HepG2 (cell line): ENCODE data around the gene MCRIP2. TPM values are rescaled to one million over a fixed set of nuclear protein-coding genes. Genes with fewer than 3 reads are reported as not detected.

Experiments used
- FLYWCH1 ChIP-seq: sonication (generic); formaldehyde crosslinking; IDR thresholded peaks from 2 replicates; pipeline ENCODE4 v1.8.1; 2023; ENCODE audit warnings: mild to moderate bottlenecking, missing genetic modification reagents
- GZF1 ChIP-seq: sonication (generic); formaldehyde crosslinking; IDR thresholded peaks from 2 replicates; pipeline ENCODE4 v1.5.1; 2020; ENCODE audit warnings: mild to moderate bottlenecking, missing genetic modification reagents
- HIVEP1 ChIP-seq: sonication (generic); formaldehyde crosslinking; IDR thresholded peaks from 2 replicates; pipeline ENCODE4 v1.4.0; 2020; ENCODE audit warnings: mild to moderate bottlenecking, missing genetic modification reagents
- HNRNPK ChIP-seq: fragments of 200-400 bp; formaldehyde crosslinking; IDR thresholded peaks from 2 replicates; pipeline ENCODE4 v1.6.1; 2018; ENCODE audit warnings: low read length, low read depth, moderate library complexity, mild to moderate bottlenecking; ENCODE audit not compliant: poor library complexity, severe bottlenecking
- HOXA5 ChIP-seq: sonication (generic); formaldehyde crosslinking; IDR thresholded peaks from 2 replicates; pipeline ENCODE4 v1.4.0; 2020; ENCODE audit warnings: missing genetic modification reagents
- KLF11 ChIP-seq: IDR thresholded peaks from 2 replicates; pipeline ENCODE4 v1.6.1; 2016; ENCODE audit warnings: missing compliant biosample characterization
- KLF16 ChIP-seq, 2 experiments: sonication (generic) in 1 of 2; formaldehyde crosslinking in 1 of 2; IDR thresholded peaks; 2 replicates each; pipeline versions ENCODE4 v1.6.1 to v1.8.0; 2016 to 2023; ENCODE audit warnings: missing genetic modification reagents in 2 of 2, missing compliant biosample characterization in 1 of 2
- MEIS1 ChIP-seq: sonication (generic); formaldehyde crosslinking; IDR thresholded peaks from 2 replicates; pipeline ENCODE4 v1.9.0; 2021; ENCODE audit warnings: mild to moderate bottlenecking, missing genetic modification reagents, moderate library complexity, borderline replicate concordance
- MTA3 ChIP-seq: sonication (generic); formaldehyde crosslinking; IDR thresholded peaks from 2 replicates; pipeline ENCODE4 v1.4.0; 2020; ENCODE audit warnings: missing genetic modification reagents
- MXD4 ChIP-seq: IDR thresholded peaks from 2 replicates; pipeline ENCODE4 v1.6.1; 2016; ENCODE audit warnings: mild to moderate bottlenecking, missing biosample characterization, missing genetic modification reagents
- MYC ChIP-seq: sonication (generic); formaldehyde crosslinking; IDR thresholded peaks from 2 replicates; pipeline ENCODE4 v1.9.0; 2021; ENCODE audit warnings: missing genetic modification reagents, borderline replicate concordance
- POGZ ChIP-seq: sonication (generic); formaldehyde crosslinking; IDR thresholded peaks from 2 replicates; pipeline ENCODE4 v1.4.0; 2020; ENCODE audit warnings: mild to moderate bottlenecking, missing genetic modification reagents
- SMAD1 ChIP-seq: sonication (generic); formaldehyde crosslinking; IDR thresholded peaks from 2 replicates; pipeline ENCODE4 v1.4.0; 2020; ENCODE audit warnings: missing genetic modification reagents, low read depth, mild to moderate bottlenecking, borderline replicate concordance
- SPEN ChIP-seq: sonication (generic); formaldehyde crosslinking; IDR thresholded peaks from 2 replicates; pipeline ENCODE4 v1.5.1; 2020; ENCODE audit warnings: low read depth, mild to moderate bottlenecking, missing genetic modification reagents
- TBX3 ChIP-seq: fragments of 450-650 bp; IDR thresholded peaks from 2 replicates; pipeline ENCODE4 v1.6.1; 2017; ENCODE audit warnings: antibody characterized with exemption, mild to moderate bottlenecking, inconsistent platforms, borderline replicate concordance
- THAP11 ChIP-seq: IDR thresholded peaks from 2 replicates; pipeline ENCODE4 v1.6.1; 2016; ENCODE audit warnings: missing biosample characterization, missing genetic modification reagents
- ZNF124 ChIP-seq: sonication (generic); formaldehyde crosslinking; IDR thresholded peaks from 2 replicates; pipeline ENCODE4 v1.4.0; 2020; ENCODE audit warnings: missing genetic modification reagents
- ZNF335 ChIP-seq: sonication (generic); formaldehyde crosslinking; IDR thresholded peaks from 2 replicates; pipeline ENCODE4 v1.4.0; 2020; ENCODE audit warnings: missing genetic modification reagents
- ZNF510 ChIP-seq: sonication (generic); formaldehyde crosslinking; IDR thresholded peaks from 2 replicates; pipeline ENCODE4 v1.4.0; 2020; ENCODE audit warnings: low read depth, mild to moderate bottlenecking, missing genetic modification reagents
- polyA plus RNA-seq, 8 experiments: library from polyadenylated mRNA; depleted of rRNA in 3 of 8; stranded (reverse) in 7 of 8; unstranded in 1 of 8; fragments of >200 nt; fragmentation: Illumina TruSeq in 4 of 8; extraction: Trizol in 4 of 8; gene quantifications; 2 replicates each; pipeline versions ENCODE4 v1.2.1 to v1.2.3, GENCODE V29; 2011 to 2016; ENCODE audit warnings: low read depth in 4 of 8, missing spikeins in 1 of 8, mixed read lengths in 1 of 8; ENCODE audit not compliant: insufficient read depth in 1 of 8
- total RNA-seq, 5 experiments: library from RNA; depleted of rRNA; stranded (reverse); fragments of >200 nt; fragmentation: Illumina TruSeq; extraction: Trizol; gene quantifications; 2 replicates each; pipeline ENCODE4 v1.2.3, GENCODE V29; 2016; ENCODE audit warnings: low read depth in 1 of 5
- TF ChIP-seq, protein P1 (sequence below): sonication (generic); formaldehyde crosslinking; IDR thresholded peaks from 2 replicates; pipeline ENCODE4 v1.4.0; 2020; ENCODE audit warnings: mild to moderate bottlenecking, low read depth, missing genetic modification reagents
- TF ChIP-seq, protein P2 (sequence below): sonication (generic); formaldehyde crosslinking; IDR thresholded peaks from 2 replicates; pipeline ENCODE4 v1.8.1; 2023; ENCODE audit warnings: missing genetic modification reagents, inconsistent platforms, borderline replicate concordance
- TF ChIP-seq, protein P3 (sequence below): sonication (generic); formaldehyde crosslinking; IDR thresholded peaks from 2 replicates; pipeline ENCODE4 v1.4.0; 2020; ENCODE audit warnings: missing genetic modification reagents, borderline replicate concordance
- TF ChIP-seq, protein P4 (sequence below): sonication (generic); formaldehyde crosslinking; IDR thresholded peaks from 2 replicates; pipeline ENCODE4 v1.5.0; 2020; ENCODE audit warnings: missing genetic modification reagents, mild to moderate bottlenecking, borderline replicate concordance

The MCRIP2 gene
- total and polyA plus RNA-seq, 2 of the 13 experiments (the other 11 are each of a cell fraction or from before 2014, with no cell fraction given) = 39.6 to 76.7 TPM

- peak; percentile 95 for TF ChIP-seq MYC
- TF ChIP-seq TBX3 = no peak
- TF ChIP-seq GZF1 = 0 out of 2 replicates have a peak, but pooled peaks have one; percentile 41
- TF ChIP-seq SMAD1 (CRISPR knock-in tag) = 0 out of 2 replicates have a peak, but pooled peaks have one; percentile 35
- TF ChIP-seq HIVEP1 (CRISPR knock-in tag) = no peak
- peak; percentile 44; the same call in 1 of the 2 replicates for TF ChIP-seq POGZ (CRISPR knock-in tag)
- peak; percentile 67 for TF ChIP-seq ZNF335 (CRISPR knock-in tag)
- 0 out of 2 replicates have a peak, but pooled peaks have one; percentile 40 for TF ChIP-seq ZNF510 (CRISPR knock-in tag)
- TF ChIP-seq, protein P1, sequence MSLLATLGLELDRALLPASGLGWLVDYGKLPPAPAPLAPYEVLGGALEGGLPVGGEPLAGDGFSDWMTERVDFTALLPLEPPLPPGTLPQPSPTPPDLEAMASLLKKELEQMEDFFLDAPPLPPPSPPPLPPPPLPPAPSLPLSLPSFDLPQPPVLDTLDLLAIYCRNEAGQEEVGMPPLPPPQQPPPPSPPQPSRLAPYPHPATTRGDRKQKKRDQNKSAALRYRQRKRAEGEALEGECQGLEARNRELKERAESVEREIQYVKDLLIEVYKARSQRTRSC (CRISPR knock-in tag) = 0 out of 2 replicates have a peak, but pooled peaks have one; percentile 21
- TF ChIP-seq HOXA5 (CRISPR knock-in tag) = peak; percentile 17; the same call in 1 of the 2 replicates
- TF ChIP-seq FLYWCH1 (CRISPR knock-in tag) = no peak
- no peak; the same call in 1 of the 2 replicates for TF ChIP-seq ZNF124 (CRISPR knock-in tag)
- TF ChIP-seq KLF11 (CRISPR knock-in tag) = no peak
- peak; percentile 93 for TF ChIP-seq MXD4 (CRISPR knock-in tag)
- TF ChIP-seq, protein P2, sequence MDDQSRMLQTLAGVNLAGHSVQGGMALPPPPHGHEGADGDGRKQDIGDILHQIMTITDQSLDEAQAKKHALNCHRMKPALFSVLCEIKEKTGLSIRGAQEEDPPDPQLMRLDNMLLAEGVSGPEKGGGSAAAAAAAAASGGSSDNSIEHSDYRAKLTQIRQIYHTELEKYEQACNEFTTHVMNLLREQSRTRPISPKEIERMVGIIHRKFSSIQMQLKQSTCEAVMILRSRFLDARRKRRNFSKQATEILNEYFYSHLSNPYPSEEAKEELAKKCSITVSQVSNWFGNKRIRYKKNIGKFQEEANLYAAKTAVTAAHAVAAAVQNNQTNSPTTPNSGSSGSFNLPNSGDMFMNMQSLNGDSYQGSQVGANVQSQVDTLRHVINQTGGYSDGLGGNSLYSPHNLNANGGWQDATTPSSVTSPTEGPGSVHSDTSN = no peak
- no peak for TF ChIP-seq KLF16 (CRISPR knock-in tag; IDR thresholded peaks at IDR 0.05)
- TF ChIP-seq, protein P3, sequence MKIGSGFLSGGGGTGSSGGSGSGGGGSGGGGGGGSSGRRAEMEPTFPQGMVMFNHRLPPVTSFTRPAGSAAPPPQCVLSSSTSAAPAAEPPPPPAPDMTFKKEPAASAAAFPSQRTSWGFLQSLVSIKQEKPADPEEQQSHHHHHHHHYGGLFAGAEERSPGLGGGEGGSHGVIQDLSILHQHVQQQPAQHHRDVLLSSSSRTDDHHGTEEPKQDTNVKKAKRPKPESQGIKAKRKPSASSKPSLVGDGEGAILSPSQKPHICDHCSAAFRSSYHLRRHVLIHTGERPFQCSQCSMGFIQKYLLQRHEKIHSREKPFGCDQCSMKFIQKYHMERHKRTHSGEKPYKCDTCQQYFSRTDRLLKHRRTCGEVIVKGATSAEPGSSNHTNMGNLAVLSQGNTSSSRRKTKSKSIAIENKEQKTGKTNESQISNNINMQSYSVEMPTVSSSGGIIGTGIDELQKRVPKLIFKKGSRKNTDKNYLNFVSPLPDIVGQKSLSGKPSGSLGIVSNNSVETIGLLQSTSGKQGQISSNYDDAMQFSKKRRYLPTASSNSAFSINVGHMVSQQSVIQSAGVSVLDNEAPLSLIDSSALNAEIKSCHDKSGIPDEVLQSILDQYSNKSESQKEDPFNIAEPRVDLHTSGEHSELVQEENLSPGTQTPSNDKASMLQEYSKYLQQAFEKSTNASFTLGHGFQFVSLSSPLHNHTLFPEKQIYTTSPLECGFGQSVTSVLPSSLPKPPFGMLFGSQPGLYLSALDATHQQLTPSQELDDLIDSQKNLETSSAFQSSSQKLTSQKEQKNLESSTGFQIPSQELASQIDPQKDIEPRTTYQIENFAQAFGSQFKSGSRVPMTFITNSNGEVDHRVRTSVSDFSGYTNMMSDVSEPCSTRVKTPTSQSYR (CRISPR knock-in tag) = peak; percentile 53; the same call in 1 of the 2 replicates
- TF ChIP-seq MEIS1 = 0 out of 2 replicates have a peak, but pooled peaks have one; percentile 64
- peak; percentile 84 for TF ChIP-seq SPEN
- TF ChIP-seq HNRNPK = no peak
- TF ChIP-seq THAP11 = peak; percentile 100
- TF ChIP-seq, protein P4, sequence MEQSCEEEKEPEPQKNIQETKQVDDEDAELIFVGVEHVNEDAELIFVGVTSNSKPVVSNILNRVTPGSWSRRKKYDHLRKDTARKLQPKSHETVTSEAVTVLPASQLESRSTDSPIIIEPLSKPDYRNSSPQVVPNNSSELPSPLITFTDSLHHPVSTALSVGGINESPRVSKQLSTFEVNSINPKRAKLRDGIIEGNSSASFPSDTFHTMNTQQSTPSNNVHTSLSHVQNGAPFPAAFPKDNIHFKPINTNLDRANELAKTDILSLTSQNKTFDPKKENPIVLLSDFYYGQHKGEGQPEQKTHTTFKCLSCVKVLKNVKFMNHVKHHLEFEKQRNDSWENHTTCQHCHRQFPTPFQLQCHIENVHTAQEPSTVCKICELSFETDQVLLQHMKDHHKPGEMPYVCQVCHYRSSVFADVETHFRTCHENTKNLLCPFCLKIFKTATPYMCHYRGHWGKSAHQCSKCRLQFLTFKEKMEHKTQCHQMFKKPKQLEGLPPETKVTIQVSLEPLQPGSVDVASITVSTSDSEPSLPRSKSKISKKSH (CRISPR knock-in tag) = no peak
- no peak for TF ChIP-seq MTA3 (CRISPR knock-in tag)
Observed at GRCh38 chr16:636206-637080, 5.2 kb upstream of the MCRIP2 start, which contains the start of gene METTL26 (continued).
